GM20431 (cell line): ENCODE results near the gene MEX3A.
"Not testable (repeated sequence)": the region's sequence is repeated elsewhere in the genome, so short reads cannot be mapped to it uniquely, and the experiment has no call there.

ENCODE experiments used
- in situ Hi-C: fragments of 300-500 bp; cut with MseI, MboI; formaldehyde crosslinking; loops from one replicate; pipeline ENCODE4 v1.15.0; 2020; ENCODE audit warnings: low sequenced_read_pairs; ENCODE audit not compliant: unreplicated experiment

MEX3A gene

GRCh38 chr1:156082309-156083091 lies at the start of gene MEX3A:
TSS of gene MEX3A (minus strand) at chr1:156082465. CDS start at chr1:156081998, 467 bp downstream.
- in situ Hi-C loops, result loop anchor here (5.0 kb wide), 1 partner anchor 50 kb away; no protein-coding TSS in a partner anchor

GRCh38 chr1:156130578-156130942 lies 48.3 kb upstream of the MEX3A start:
- in situ Hi-C loops, result loop anchor here (5.0 kb wide), 1 partner anchor 48 kb away; the partner anchor contains the start of gene MEX3A

GRCh38 chr1:156129687-156130577 lies 47.7 kb upstream of the MEX3A start:
- in situ Hi-C loops, result loop anchor here (5.0 kb wide), 1 partner anchor 48 kb away; the partner anchor contains the start of gene MEX3A

GRCh38 chr1:156128654-156129597 lies 46.7 kb upstream of the MEX3A start:
- in situ Hi-C loops, result no loop called here

- in situ Hi-C loops, result no loop called here
Measured at GRCh38 chr1:156128308-156128653, 46.0 kb upstream of the MEX3A start.

- in situ Hi-C loops, result no loop called here
Measured at GRCh38 chr1:156126630-156127534, 44.6 kb upstream of the MEX3A start.

GRCh38 chr1:156126043-156126629 lies 43.9 kb upstream of the MEX3A start:
- in situ Hi-C loops, result no loop called here

GRCh38 chr1:156125544-156125943 lies 43.3 kb upstream of the MEX3A start:
- in situ Hi-C loops, result not testable (repeated sequence)

- in situ Hi-C loops, result no loop called here
Measured at GRCh38 chr1:156124557-156125483, 42.6 kb upstream of the MEX3A start.

- in situ Hi-C loops, result no loop called here
Measured at GRCh38 chr1:156123356-156124196, 41.3 kb upstream of the MEX3A start.

GRCh38 chr1:156122519-156123355 lies 40.5 kb upstream of the MEX3A start:
- in situ Hi-C loops, result no loop called here

- in situ Hi-C loops, result no loop called here
Measured at GRCh38 chr1:156122086-156122485, 39.8 kb upstream of the MEX3A start.

GRCh38 chr1:156121457-156121856 lies 39.2 kb upstream of the MEX3A start:
- in situ Hi-C loops, result no loop called here

- in situ Hi-C loops, result not testable (repeated sequence)
Measured at GRCh38 chr1:156121005-156121404, 38.7 kb upstream of the MEX3A start.

- in situ Hi-C loops, result no loop called here
Measured at GRCh38 chr1:156120318-156120717, 38.1 kb upstream of the MEX3A start.
